Naive thymus-derived CD4-positive, alpha-beta T cell (primary cell): ENCODE data around the gene HIC1. TPM values are rescaled to one million over a fixed set of nuclear protein-coding genes. Genes with fewer than 3 reads are reported as not detected.

Experiments
- ATAC-seq: fragments of 150-1000 bp; cut with Tn5 transposase; 2 replicates; pipeline ENCODE4 v1.10.0; 2021; ENCODE audit warnings: mild to moderate bottlenecking, moderate library complexity
- CTCF ChIA-PET: fragments of 350-600 bp; sonication (Branson Sonifier 250); formaldehyde crosslinking; loops from one replicate; lab custom pipeline; 2021; ENCODE audit warnings: antibody characterized with exemption; lab: Charles Lee
- POLR2A ChIA-PET: fragments of 350-600 bp; sonication (Branson Sonifier 250); formaldehyde crosslinking; loops from one replicate; lab custom pipeline; 2021; ENCODE audit warnings: antibody characterized with exemption, inconsistent platforms; lab: Charles Lee
- DNase-seq, 9 donors: peaks; one replicate each; pipeline versions ENCODE4 v3.0.0 to v3.0.0-alpha.2; 2020 to 2022; ENCODE audit warnings: mixed read lengths in 1 of 9
- H3K27ac ChIP-seq: one replicate; pipeline ENCODE4 v1.7.0; 2013; ENCODE audit warnings: mild to moderate bottlenecking, low read depth, low read length, moderate library complexity
- H3K27me3 ChIP-seq, 2 donors: one replicate each; pipeline ENCODE4 v1.7.0; 2013; ENCODE audit warnings: low read length in 2 of 2, mild to moderate bottlenecking in 2 of 2, moderate library complexity in 2 of 2; ENCODE audit not compliant: control insufficient read depth in 2 of 2, insufficient read depth in 2 of 2
- H3K36me3 ChIP-seq, 3 experiments: 1 replicate in 2 of 3; 2 replicates in 1 of 3; pipeline ENCODE4 v1.7.0; 2013; ENCODE audit warnings: low read length in 3 of 3, mild to moderate bottlenecking in 3 of 3, moderate library complexity in 1 of 3; ENCODE audit not compliant: insufficient read depth in 3 of 3, control insufficient read depth in 2 of 3
- H3K4me1 ChIP-seq, 2 donors: one replicate each; pipeline ENCODE4 v1.7.0; 2013; ENCODE audit warnings: low read length in 2 of 2, mild to moderate bottlenecking in 2 of 2, moderate library complexity in 1 of 2; ENCODE audit not compliant: control insufficient read depth in 2 of 2, insufficient read depth in 2 of 2
- H3K4me3 ChIP-seq: 2 replicates; pipeline ENCODE4 v1.7.0; 2013; ENCODE audit warnings: mild to moderate bottlenecking, low read length
- H3K9me3 ChIP-seq, 3 experiments: 1 replicate in 2 of 3; 2 replicates in 1 of 3; pipeline ENCODE4 v1.7.0; 2013; ENCODE audit warnings: low read length in 3 of 3; ENCODE audit not compliant: control insufficient read depth in 2 of 3
- H3K27ac Mint-ChIP-seq, 9 donors: one replicate each; pipeline ENCODE4 v1.8.0; 2020 to 2022; ENCODE audit warnings: mixed read lengths in 9 of 9, mild to moderate bottlenecking in 8 of 9, moderate library complexity in 5 of 9, inconsistent platforms in 2 of 9
- H3K27me3 Mint-ChIP-seq, 5 donors: one replicate each; pipeline ENCODE4 v1.8.0; 2021 to 2022; ENCODE audit warnings: mixed read lengths in 5 of 5, mild to moderate bottlenecking in 1 of 5
- H3K36me3 Mint-ChIP-seq, 5 donors: one replicate each; pipeline ENCODE4 v1.8.0; 2020 to 2022; ENCODE audit warnings: mixed read lengths in 5 of 5, mild to moderate bottlenecking in 3 of 5, inconsistent platforms in 1 of 5
- H3K4me1 Mint-ChIP-seq, 7 donors: one replicate each; pipeline ENCODE4 v1.8.0; 2020 to 2022; ENCODE audit warnings: mixed read lengths in 7 of 7, mild to moderate bottlenecking in 3 of 7, inconsistent platforms in 1 of 7
- H3K4me3 Mint-ChIP-seq, 10 donors: one replicate each; pipeline ENCODE4 v1.8.0; 2020 to 2022; ENCODE audit warnings: mild to moderate bottlenecking in 10 of 10, mixed read lengths in 10 of 10, moderate library complexity in 6 of 10, inconsistent platforms in 2 of 10
- H3K9me3 Mint-ChIP-seq, 11 donors: one replicate each; pipeline ENCODE4 v1.8.0; 2020 to 2022; ENCODE audit warnings: mixed read lengths in 11 of 11, mild to moderate bottlenecking in 4 of 11, inconsistent platforms in 1 of 11, moderate library complexity in 1 of 11
- intact Hi-C, 2 donors: fragments of 100-400 bp; cut with micrococcal nuclease; formaldehyde crosslinking; loops; one replicate each; pipeline ENCODE4 v1.15.1; 2023
- polyA plus RNA-seq, 2 donors: library from polyadenylated mRNA; unstranded; fragments of 300-500 nt; fragmentation: Illumina TruSeq; gene quantifications; one replicate each; pipeline ENCODE4 v1.2.3, GENCODE V29; 2021
- total RNA-seq, 6 experiments: library from RNA in 5 of 6; stranded (reverse) in 5 of 6; gene quantifications; 1 replicate in 5 of 6; 2 replicates in 1 of 6; pipeline ENCODE4 v1.2.3 and lab custom pipeline; 2021 to 2026

Gene HIC1
- total RNA-seq (100 to 1,000 TPM in 1 of 5 experiments, 1 to 10 TPM in 4; 1.4 to 128 (median 6.3) TPM), polyA plus RNA-seq (under 1 TPM; 0.56 to 0.83 TPM), total RNA-seq (lab: John Stamatoyannopoulos, UW) (11.4 reads per million, percentile 38 among the genes with 10 or more reads in this experiment)

DNA sequence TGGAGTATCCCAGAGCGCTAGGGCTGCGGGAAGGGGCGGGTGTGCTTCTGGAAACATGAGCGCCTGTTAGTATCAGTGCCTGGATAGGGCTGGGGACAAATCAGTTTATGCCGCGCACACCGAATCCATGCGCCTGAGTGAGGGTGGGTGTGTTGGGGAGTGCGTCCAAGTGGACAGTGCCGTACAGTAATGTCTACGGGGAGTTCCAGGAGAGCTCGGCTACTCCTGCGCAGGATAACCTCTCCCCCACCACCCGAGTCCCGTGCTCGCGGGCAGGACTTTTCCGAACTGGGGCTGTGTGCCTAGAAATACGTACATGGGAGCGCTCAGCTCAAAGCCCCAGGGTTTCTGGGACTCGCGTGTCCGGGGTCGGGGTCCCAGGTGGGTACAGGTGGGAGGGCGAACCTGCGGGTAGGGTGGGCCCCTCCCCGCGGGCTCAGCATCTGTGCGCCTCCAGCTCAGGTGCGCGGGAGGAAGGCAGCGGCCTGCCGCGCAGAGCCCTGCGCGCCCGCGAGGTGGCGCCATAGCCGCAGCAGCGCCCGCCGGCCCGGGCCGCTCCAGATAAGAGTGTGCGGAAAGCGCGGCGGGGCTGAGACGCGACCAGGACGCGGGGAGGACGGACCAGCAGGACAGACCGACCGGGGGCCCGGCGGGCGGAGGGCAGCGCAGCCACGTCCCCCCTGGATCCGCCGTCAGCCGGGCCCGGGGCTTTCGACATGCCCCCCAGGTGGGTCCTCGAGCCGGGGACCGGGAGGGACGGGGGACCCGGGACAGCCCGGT is at the start of gene HIC1:
Gene HIC1 (plus strand): TSS at position 592 of the 780 bp plus-strand sequence. CDS start 1,588 bp downstream, outside the sequence.
- H3K27me3 Mint-ChIP-seq, result peaks cover 3 to 15% (median 5%) of the 10 kb centered on the region in 5 donors
- POLR2A ChIA-PET, result interaction anchor here (0.5 to 4.3 kb wide), 11 partner anchors 14 to 328 kb away, joined by 3 to 24 read pairs (median 4); no protein-coding TSS in a partner anchor
- H3K27ac ChIP-seq, result peak within 1 kb of the TSS; percentile 70
- peak within 1 kb of the TSS in 8 of 9 donors; percentile 28 to 91 (median 73) for H3K27ac Mint-ChIP-seq
- intact Hi-C loops, result loop anchor here (1.0 to 2.0 kb wide), 10 partner anchors 24 to 338 kb away; partner anchors contain the start of genes SMG6 (in 2 of the 2), SRR (in 2 of the 2), TSR1 (in 2 of the 2) and DPH1 (in 1 of the 2)
- peak within 1 kb of the TSS; percentile 68 for H3K4me3 ChIP-seq
- CTCF ChIA-PET, result interaction anchor here (0.5 to 3.4 kb wide), 12 partner anchors 13 to 386 kb away, joined by 3 to 46 read pairs (median 4); no protein-coding TSS in a partner anchor
- peak; percentile 59 to 91 (median 84) for DNase-seq
- no peaks in the 10 kb centered on the region for H3K36me3 ChIP-seq
- no peaks in the 10 kb centered on the region for H3K27me3 ChIP-seq
- peak within 1 kb of the TSS; percentile 76 to 87 (median 80) for H3K4me3 Mint-ChIP-seq
- no peaks in the 10 kb centered on the region for H3K9me3 Mint-ChIP-seq
- no peaks in the 10 kb centered on the region for H3K9me3 ChIP-seq
- peaks cover 17 to 29% of the 10 kb centered on the region in 2 donors for H3K4me1 ChIP-seq
- peaks cover 0 to 10% (median 0%) of the 10 kb centered on the region in 5 donors for H3K36me3 Mint-ChIP-seq
- H3K4me1 Mint-ChIP-seq, result peaks cover 8 to 28% (median 19%) of the 10 kb centered on the region in 7 donors
- peak; percentile 63 for ATAC-seq

GRCh38 chr17:2008332-2009126 is 46.4 kb upstream of the HIC1 start:
- Histone ChIP-seq H3K4me3 (no peak overlapping the region), H3K36me3 (no peaks in the 10 kb centered on the region), H3K27ac (no peak overlapping the region), H3K4me1 (no peaks in the 10 kb centered on the region), H3K9me3 (no peaks in the 10 kb centered on the region), H3K27me3 (no peaks in the 10 kb centered on the region)
- intact Hi-C loops, result no loop called here
- Mint-ChIP-seq H3K27me3 (peaks cover 0 to 12% (median 5%) of the 10 kb centered on the region in 5 donors), H3K4me1 (peaks cover 0 to 4% (median 0%) of the 10 kb centered on the region in 7 donors), H3K4me3 (no peak overlapping the region), H3K27ac (peak overlapping the region in 1 of 9 donors; percentile 49), H3K9me3 (no peaks in the 10 kb centered on the region), H3K36me3 (peaks cover 0 to 3% (median 0%) of the 10 kb centered on the region in 5 donors)
- no peak for DNase-seq
- ATAC-seq, result no peak
- ChIA-PET POLR2A (interaction anchor here (0.6 kb wide), 1 partner anchor 185 kb away, joined by 4 read pairs; no protein-coding TSS in a partner anchor), CTCF (no interaction called here)

DNA sequence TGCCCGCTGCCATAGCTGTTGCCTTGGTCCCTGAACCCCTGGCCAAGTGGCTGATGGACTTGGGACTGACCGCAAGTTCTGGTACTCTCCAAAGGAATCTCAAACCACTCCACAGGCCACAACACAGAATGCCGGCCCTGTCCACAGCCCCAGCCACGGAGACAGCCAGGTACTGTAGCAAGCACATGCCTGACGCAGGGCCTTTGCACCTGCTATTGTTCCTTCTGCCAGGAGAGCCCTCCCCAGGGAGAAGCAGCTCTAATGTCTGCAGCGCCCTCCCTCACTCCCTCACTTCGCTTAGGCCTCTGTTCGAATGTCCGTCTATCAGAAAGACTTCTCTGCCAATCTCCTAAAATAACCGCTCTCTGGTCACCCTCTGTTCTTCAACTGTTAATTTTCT is 45.2 kb upstream of the HIC1 start:
- peaks cover 0 to 4% (median 0%) of the 10 kb centered on the region in 7 donors for H3K4me1 Mint-ChIP-seq
- H3K36me3 Mint-ChIP-seq, result peaks cover 0 to 3% (median 0%) of the 10 kb centered on the region in 5 donors
- no peaks in the 10 kb centered on the region for H3K27me3 ChIP-seq
- no peak overlapping the region for H3K4me3 Mint-ChIP-seq
- no peak for ATAC-seq
- no peak overlapping the region for H3K27ac Mint-ChIP-seq
- no peaks in the 10 kb centered on the region for H3K9me3 ChIP-seq
- no peak for DNase-seq
- intact Hi-C loops, result no loop called here
- no peaks in the 10 kb centered on the region for H3K36me3 ChIP-seq
- CTCF ChIA-PET, result no interaction called here
- POLR2A ChIA-PET, result no interaction called here
- H3K27me3 Mint-ChIP-seq, result peaks cover 0 to 18% (median 6%) of the 10 kb centered on the region in 5 donors
- H3K9me3 Mint-ChIP-seq, result no peaks in the 10 kb centered on the region
- H3K4me1 ChIP-seq, result no peaks in the 10 kb centered on the region
- no peak overlapping the region for H3K27ac ChIP-seq
- no peak overlapping the region for H3K4me3 ChIP-seq

DNA sequence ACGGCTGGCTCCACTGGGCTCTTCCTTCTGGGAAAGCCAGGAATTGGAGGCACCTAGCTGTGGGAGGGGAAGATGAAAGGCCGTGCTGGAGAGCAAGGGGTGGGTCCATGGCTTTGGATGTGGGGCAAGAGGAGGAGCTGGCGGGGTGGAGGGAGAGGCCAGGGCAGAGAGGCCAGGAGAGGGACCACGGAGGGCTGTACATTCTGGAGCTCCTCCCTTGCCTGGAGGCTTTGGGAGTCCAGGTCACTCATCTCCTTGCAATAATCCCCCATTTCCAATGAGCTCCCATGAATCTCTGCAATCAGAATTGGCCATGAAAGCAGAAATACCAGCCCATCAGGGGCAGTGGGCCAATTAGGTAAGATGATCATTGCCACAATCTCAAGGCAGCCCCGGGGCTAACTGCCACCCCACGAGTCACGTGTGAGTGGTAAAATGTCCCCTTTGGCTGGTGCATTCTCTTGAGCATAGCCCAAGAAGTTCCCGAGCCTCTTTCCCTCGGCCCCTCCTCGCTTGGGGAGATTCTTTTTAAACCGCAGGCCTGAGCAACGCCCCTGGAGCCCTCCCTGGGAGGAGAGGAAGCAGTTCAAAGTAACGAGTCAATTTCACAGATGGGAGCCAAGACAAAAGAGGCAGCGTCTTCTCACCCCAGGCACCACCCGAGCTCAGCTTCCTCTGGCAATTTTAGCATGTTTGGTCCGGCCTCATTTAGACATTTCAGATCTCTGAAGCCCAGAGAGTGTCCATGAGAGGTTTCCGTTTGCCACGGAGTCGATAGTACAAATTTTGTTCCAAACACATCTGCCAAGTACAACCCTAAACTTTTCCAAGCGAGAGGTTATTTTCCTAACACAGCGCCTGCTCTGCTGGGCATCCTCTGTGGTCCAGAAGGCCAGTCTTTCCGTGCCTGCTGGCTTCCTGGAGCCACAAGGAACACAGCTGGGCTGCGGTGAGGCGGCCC is 43.2 kb upstream of the HIC1 start:
- H3K4me1 Mint-ChIP-seq, result peaks cover 0 to 4% (median 0%) of the 10 kb centered on the region in 7 donors
- POLR2A ChIA-PET, result no interaction called here
- H3K27me3 ChIP-seq, result no peaks in the 10 kb centered on the region

DNA sequence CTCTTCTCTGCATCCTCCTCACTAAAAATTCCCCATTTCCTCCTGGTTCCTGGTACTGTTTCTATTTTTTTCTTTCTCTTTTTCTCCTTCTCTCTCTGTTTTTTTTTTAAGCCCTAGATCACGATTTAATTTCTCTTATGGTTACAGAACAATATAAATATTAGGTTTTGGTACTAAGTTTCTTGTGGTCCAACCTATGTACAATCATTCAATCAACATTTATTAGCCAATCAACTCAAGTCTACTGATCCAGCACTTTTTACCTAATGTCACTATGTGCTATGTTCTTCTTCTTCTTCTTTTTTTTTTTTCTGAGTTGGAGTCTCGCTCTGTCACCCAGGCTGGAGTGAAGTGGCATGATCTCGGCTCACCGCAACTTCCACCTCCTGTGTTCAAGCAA is 42.4 kb upstream of the HIC1 start:
- no peak for DNase-seq
- intact Hi-C loops, result no loop called here

More for the DNA sequence above, 43.2 kb upstream of the HIC1 start:
- ATAC-seq (no peak), DNase-seq (no peak)
- no peak overlapping the region for H3K4me3 Mint-ChIP-seq
- CTCF ChIA-PET, result no interaction called here
- no peaks in the 10 kb centered on the region for H3K9me3 Mint-ChIP-seq
- no peaks in the 10 kb centered on the region for H3K36me3 ChIP-seq
- H3K27ac Mint-ChIP-seq, result no peak overlapping the region
- peaks cover 0 to 3% (median 0%) of the 10 kb centered on the region in 5 donors for H3K36me3 Mint-ChIP-seq
- no peaks in the 10 kb centered on the region for H3K4me1 ChIP-seq
- H3K27ac ChIP-seq, result no peak overlapping the region
- no peaks in the 10 kb centered on the region for H3K9me3 ChIP-seq
- no peak overlapping the region for H3K4me3 ChIP-seq
- peaks cover 0 to 18% (median 11%) of the 10 kb centered on the region in 5 donors for H3K27me3 Mint-ChIP-seq
- intact Hi-C loops, result no loop called here

More for the DNA sequence above, 42.4 kb upstream of the HIC1 start:
- Histone ChIP-seq H3K36me3 (no peaks in the 10 kb centered on the region), H3K9me3 (no peaks in the 10 kb centered on the region), H3K4me3 (no peak overlapping the region), H3K27me3 (no peaks in the 10 kb centered on the region), H3K4me1 (no peaks in the 10 kb centered on the region), H3K27ac (no peak overlapping the region)
- no peak for ATAC-seq
- CTCF ChIA-PET, result no interaction called here
- Mint-ChIP-seq H3K27ac (no peak overlapping the region), H3K9me3 (no peaks in the 10 kb centered on the region), H3K36me3 (peaks cover 0 to 3% (median 0%) of the 10 kb centered on the region in 5 donors), H3K4me3 (no peak overlapping the region), H3K27me3 (peaks cover 0 to 18% (median 11%) of the 10 kb centered on the region in 5 donors), H3K4me1 (peaks cover 0 to 4% (median 0%) of the 10 kb centered on the region in 7 donors)
- POLR2A ChIA-PET, result no interaction called here
